ENCODE measurements around the gene CLN5. TPM values are rescaled to one million over a fixed set of nuclear protein-coding genes. Genes with fewer than 3 reads are reported as not detected.

CLN5 gene
- total RNA-seq, 1 experiment from 2014 or later: 10.7 TPM

DNA sequence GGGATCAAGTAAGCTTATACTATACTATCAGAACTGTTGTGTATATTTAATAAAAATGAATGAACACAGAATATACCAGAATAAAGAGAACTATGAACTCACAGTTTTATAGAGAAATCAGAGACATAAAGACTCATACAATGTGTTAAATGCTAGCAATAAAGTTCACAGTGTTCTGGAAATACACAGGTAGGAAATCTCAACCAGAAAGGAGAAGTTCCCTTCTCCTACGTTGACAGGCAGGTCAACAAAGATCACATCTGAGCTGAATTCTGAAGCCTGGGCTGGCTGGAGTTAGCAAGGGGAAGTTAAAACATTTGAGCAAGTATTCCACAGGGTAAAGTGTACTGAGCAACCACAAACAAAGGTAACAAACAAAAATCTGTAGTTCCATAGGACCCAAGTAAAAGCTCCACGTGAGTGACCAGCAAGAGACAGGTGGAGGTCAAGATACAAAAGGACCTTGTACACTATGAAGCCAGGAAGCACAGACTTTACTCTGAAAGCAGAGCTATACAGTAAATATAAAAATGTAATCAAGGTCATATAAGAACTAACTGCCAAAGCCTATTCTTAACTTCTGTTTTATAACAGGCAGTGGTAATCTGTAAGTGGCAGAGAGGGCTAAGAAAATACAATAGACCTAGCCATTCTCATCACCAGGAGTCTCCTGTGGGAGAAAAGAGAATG, 22.1 kb downstream of the CLN5 start:
- Histone ChIP-seq H3K4me1 (replicated peaks; ENCODE audit: insufficient read depth) (no peaks in the 10 kb centered on the region), H3K4me3 (no peak overlapping the region), H4K20me1 (ENCODE audit: insufficient read depth) (peaks cover 25% of the 10 kb centered on the region), H3K4me2 (no peak overlapping the region), H3F3A (ENCODE audit: insufficient read depth, low read depth) (no peaks in the 10 kb centered on the region), H3K36me3 (ENCODE audit: low read depth) (peaks cover 28% of the 10 kb centered on the region), H2AFZ (no peak overlapping the region), H3K9me3 (ENCODE audit: insufficient read depth, low read depth) (no peaks in the 10 kb centered on the region), H3K27ac (no peak overlapping the region), H3K79me2 (ENCODE audit: low read depth) (peaks cover 7% of the 10 kb centered on the region; the same call in 1 of the 2 replicates), H3K27me3 (ENCODE audit: insufficient read depth, low read depth) (no peaks in the 10 kb centered on the region), H3K9me2 (ENCODE audit: insufficient read depth) (no peaks in the 10 kb centered on the region)
- ChIA-PET CTCF (no interaction called here), POLR2A (ENCODE audit: unreplicated experiment) (no interaction called here)
- TF ChIP-seq EZH2 (IDR thresholded peaks at IDR 0.05; ENCODE audit: low read depth): no peak
- TF ChIP-seq, protein P1, sequence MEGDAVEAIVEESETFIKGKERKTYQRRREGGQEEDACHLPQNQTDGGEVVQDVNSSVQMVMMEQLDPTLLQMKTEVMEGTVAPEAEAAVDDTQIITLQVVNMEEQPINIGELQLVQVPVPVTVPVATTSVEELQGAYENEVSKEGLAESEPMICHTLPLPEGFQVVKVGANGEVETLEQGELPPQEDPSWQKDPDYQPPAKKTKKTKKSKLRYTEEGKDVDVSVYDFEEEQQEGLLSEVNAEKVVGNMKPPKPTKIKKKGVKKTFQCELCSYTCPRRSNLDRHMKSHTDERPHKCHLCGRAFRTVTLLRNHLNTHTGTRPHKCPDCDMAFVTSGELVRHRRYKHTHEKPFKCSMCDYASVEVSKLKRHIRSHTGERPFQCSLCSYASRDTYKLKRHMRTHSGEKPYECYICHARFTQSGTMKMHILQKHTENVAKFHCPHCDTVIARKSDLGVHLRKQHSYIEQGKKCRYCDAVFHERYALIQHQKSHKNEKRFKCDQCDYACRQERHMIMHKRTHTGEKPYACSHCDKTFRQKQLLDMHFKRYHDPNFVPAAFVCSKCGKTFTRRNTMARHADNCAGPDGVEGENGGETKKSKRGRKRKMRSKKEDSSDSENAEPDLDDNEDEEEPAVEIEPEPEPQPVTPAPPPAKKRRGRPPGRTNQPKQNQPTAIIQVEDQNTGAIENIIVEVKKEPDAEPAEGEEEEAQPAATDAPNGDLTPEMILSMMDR (conservative IDR thresholded peaks at IDR 0.05): no peak
- BruUV-seq (replicated peaks): no TSS peak
- no peak for DNase-seq
- intact Hi-C loops (cut with micrococcal nuclease; ENCODE audit: unreplicated experiment): loop anchor here (10.0 kb wide), 1 partner anchor 231 kb away; no protein-coding TSS in a partner anchor

- H4K20me1 ChIP-seq (ENCODE audit: insufficient read depth): peaks cover 27% of the 10 kb centered on the region
- no peaks in the 10 kb centered on the region for H3F3A ChIP-seq (ENCODE audit: insufficient read depth, low read depth)
- DNase-seq: no peak
- no peak overlapping the region for H3K27ac ChIP-seq
- H3K9me2 ChIP-seq (ENCODE audit: insufficient read depth): no peaks in the 10 kb centered on the region
- no peaks in the 10 kb centered on the region for H3K9me3 ChIP-seq (ENCODE audit: insufficient read depth, low read depth)
- no peaks in the 10 kb centered on the region for H3K4me1 ChIP-seq (replicated peaks; ENCODE audit: insufficient read depth)
- peaks cover 11% of the 10 kb centered on the region; the same call in 1 of the 2 replicates for H3K79me2 ChIP-seq (ENCODE audit: low read depth)
- H3K36me3 ChIP-seq (ENCODE audit: low read depth): peaks cover 26% of the 10 kb centered on the region
- CTCF ChIA-PET: no interaction called here
- H3K4me2 ChIP-seq: no peak overlapping the region
- TF ChIP-seq, protein P1 (conservative IDR thresholded peaks at IDR 0.05): no peak
- TF ChIP-seq EZH2 (IDR thresholded peaks at IDR 0.05; ENCODE audit: low read depth): no peak
- BruUV-seq (replicated peaks): no TSS peak
- H3K27me3 ChIP-seq (ENCODE audit: insufficient read depth, low read depth): no peaks in the 10 kb centered on the region
- H3K4me3 ChIP-seq: no peak overlapping the region
- intact Hi-C loops (cut with micrococcal nuclease; ENCODE audit: unreplicated experiment): loop anchor here (10.0 kb wide), 1 partner anchor 230 kb away; no protein-coding TSS in a partner anchor
- POLR2A ChIA-PET (ENCODE audit: unreplicated experiment): no interaction called here
- H2AFZ ChIP-seq: no peak overlapping the region
Observed at GRCh38 chr13:77014906-77015685, 23.2 kb downstream of the CLN5 start.

GRCh38 chr13:77016251-77016812, 24.5 kb downstream of the CLN5 start:
- H3F3A ChIP-seq (ENCODE audit: insufficient read depth, low read depth): no peaks in the 10 kb centered on the region
- no peaks in the 10 kb centered on the region for H3K9me3 ChIP-seq (ENCODE audit: insufficient read depth, low read depth)
- CTCF ChIA-PET: interaction anchor here (0.5 kb wide), 1 partner anchor 487 kb away, joined by 4 read pairs; no protein-coding TSS in a partner anchor
- TF ChIP-seq EZH2 (IDR thresholded peaks at IDR 0.05; ENCODE audit: low read depth): no peak
- TF ChIP-seq, protein P1 (conservative IDR thresholded peaks at IDR 0.05): no peak
- no peaks in the 10 kb centered on the region for H3K9me2 ChIP-seq (ENCODE audit: insufficient read depth)
- no TSS peak for BruUV-seq (replicated peaks)
- H3K4me2 ChIP-seq: no peak overlapping the region
- peaks cover 31% of the 10 kb centered on the region for H4K20me1 ChIP-seq (ENCODE audit: insufficient read depth)
- peaks cover 26% of the 10 kb centered on the region for H3K36me3 ChIP-seq (ENCODE audit: low read depth)
- peaks cover 24% of the 10 kb centered on the region for H3K79me2 ChIP-seq (ENCODE audit: low read depth)
- intact Hi-C loops (cut with micrococcal nuclease; ENCODE audit: unreplicated experiment): loop anchor here (10.0 kb wide), 1 partner anchor 228 kb away; no protein-coding TSS in a partner anchor
- H3K4me1 ChIP-seq (replicated peaks; ENCODE audit: insufficient read depth): no peaks in the 10 kb centered on the region
- H2AFZ ChIP-seq: no peak overlapping the region
- DNase-seq: no peak
- H3K4me3 ChIP-seq: no peak overlapping the region
- POLR2A ChIA-PET (ENCODE audit: unreplicated experiment): no interaction called here
- no peaks in the 10 kb centered on the region for H3K27me3 ChIP-seq (ENCODE audit: insufficient read depth, low read depth)
- no peak overlapping the region for H3K27ac ChIP-seq
